AG04450 (cell line): Measurements from ENCODE around the gene KMT2B. TPM values are rescaled to one million over a fixed set of nuclear protein-coding genes. Genes with fewer than 3 reads are reported as not detected.

Experiments used
- CTCF ChIA-PET: fragments of 300-600, 350-600 bp; formaldehyde crosslinking; extraction: SDS; loops from one replicate; lab custom pipeline; 2022; ENCODE audit warnings: antibody characterized with exemption, inconsistent platforms; lab: Charles Lee
- POLR2A ChIA-PET: fragments of 350-600 bp; formaldehyde crosslinking; extraction: SDS; loops from one replicate; lab custom pipeline; 2021; ENCODE audit warnings: antibody characterized with exemption, inconsistent platforms; lab: Yijun Ruan, JAX
- DNase-seq: peaks from one replicate; pipeline ENCODE4 v3.0.0-alpha.2; 2011; ENCODE audit warnings: low read depth, low spot score
- H3K27ac ChIP-seq: one replicate; pipeline ENCODE4 v1.5.1; 2012; ENCODE audit warnings: low read depth, low read length, control low read depth
- H3K27me3 ChIP-seq: one replicate; pipeline ENCODE4 v1.6.0; 2012; ENCODE audit warnings: low read length; ENCODE audit not compliant: control insufficient read depth, insufficient read depth
- H3K4me3 ChIP-seq: 2 replicates; pipeline ENCODE4 v1.5.1; 2011; ENCODE audit warnings: mild to moderate bottlenecking, low read depth, low read length, control low read depth
- H3K9me3 ChIP-seq: 2 replicates; pipeline ENCODE4 v1.5.1; 2012; ENCODE audit warnings: low read length; ENCODE audit not compliant: control insufficient read depth, insufficient read depth
- CTCF ChIP-seq: IDR thresholded peaks from 2 replicates; pipeline ENCODE4 v1.5.1; 2011; ENCODE audit warnings: low read depth, low read length, control low read depth, inconsistent platforms
- polyA plus RNA-seq: library from polyadenylated mRNA; depleted of rRNA; stranded (reverse); fragments of >200 nt; gene quantifications from 2 replicates; pipeline ENCODE4 v1.2.3, GENCODE V29; 2011; rRNA removed

KMT2B gene
- polyA plus RNA-seq, 1 experiment = 6.1 TPM

DNA sequence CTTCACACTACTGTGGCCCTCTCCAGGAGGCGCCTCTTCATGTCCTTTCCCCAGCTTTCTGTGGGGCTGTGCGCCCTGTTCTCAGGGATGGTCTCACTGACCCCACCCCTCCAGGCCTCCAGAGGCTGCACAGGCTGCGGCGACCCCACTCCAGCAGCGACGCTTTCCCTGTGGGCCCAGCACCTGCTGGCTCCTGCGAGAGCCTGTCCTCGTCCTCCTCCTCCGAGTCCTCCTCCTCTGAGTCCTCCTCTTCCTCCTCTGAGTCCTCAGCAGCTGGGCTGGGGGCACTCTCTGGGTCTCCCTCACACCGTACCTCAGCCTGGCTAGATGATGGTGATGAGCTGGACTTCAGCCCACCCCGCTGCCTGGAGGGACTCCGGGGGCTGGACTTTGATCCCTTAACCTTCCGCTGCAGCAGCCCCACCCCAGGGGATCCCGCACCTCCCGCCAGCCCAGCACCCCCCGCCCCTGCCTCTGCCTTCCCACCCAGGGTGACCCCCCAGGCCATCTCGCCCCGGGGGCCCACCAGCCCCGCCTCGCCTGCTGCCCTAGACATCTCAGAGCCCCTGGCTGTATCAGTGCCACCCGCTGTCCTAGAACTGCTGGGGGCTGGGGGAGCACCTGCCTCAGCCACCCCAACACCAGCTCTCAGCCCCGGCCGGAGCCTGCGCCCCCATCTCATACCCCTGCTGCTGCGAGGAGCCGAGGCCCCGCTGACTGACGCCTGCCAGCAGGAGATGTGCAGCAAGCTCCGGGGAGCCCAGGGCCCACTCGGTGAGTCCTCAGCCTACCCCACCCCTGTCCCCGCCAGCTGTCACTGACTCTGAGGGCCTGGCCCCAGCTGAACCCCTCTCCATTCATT, 68.7 kb downstream of the KMT2B start:
- no peaks in the 10 kb centered on the region for H3K9me3 ChIP-seq
- CTCF ChIA-PET = no interaction called here
- no peak for TF ChIP-seq CTCF
- H3K4me3 ChIP-seq = no peak overlapping the region
- DNase-seq = no peak
- no peak overlapping the region for H3K27ac ChIP-seq
- POLR2A ChIA-PET = no interaction called here
- H3K27me3 ChIP-seq = no peaks in the 10 kb centered on the region

DNA sequence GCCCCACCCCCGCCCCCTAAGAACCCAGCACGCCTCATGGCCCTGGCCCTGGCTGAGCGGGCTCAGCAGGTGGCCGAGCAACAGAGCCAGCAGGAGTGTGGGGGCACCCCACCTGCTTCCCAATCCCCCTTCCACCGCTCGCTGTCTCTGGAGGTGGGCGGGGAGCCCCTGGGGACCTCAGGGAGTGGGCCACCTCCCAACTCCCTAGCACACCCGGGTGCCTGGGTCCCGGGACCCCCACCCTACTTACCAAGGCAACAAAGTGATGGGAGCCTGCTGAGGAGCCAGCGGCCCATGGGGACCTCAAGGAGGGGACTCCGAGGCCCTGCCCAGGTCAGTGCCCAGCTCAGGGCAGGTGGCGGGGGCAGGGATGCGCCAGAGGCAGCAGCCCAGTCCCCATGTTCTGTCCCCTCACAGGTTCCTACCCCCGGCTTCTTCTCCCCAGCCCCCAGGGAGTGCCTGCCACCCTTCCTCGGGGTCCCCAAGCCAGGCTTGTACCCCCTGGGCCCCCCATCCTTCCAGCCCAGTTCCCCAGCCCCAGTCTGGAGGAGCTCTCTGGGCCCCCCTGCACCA, 69.5 kb downstream of the KMT2B start:
- Histone ChIP-seq H3K27ac (no peak overlapping the region), H3K4me3 (no peak overlapping the region), H3K9me3 (no peaks in the 10 kb centered on the region), H3K27me3 (no peaks in the 10 kb centered on the region)
- ChIA-PET POLR2A (no interaction called here), CTCF (no interaction called here)
- TF ChIP-seq CTCF = no peak
- no peak for DNase-seq

Other genes with a start within 250 kb of the KMT2B start
- not detected in 2 replicates for gene KRTDAP, start 227.5 kb upstream of the KMT2B start, polyA plus RNA-seq
- 1.3 and 1.6 TPM in 2 replicates for gene DMKN, start 204.4 kb upstream of the KMT2B start, polyA plus RNA-seq
- 1.8 and 2.1 TPM in 2 replicates for gene SBSN, start 189.7 kb upstream of the KMT2B start, polyA plus RNA-seq
- gene GAPDHS, start 184.5 kb upstream of the KMT2B start, polyA plus RNA-seq = not detected in 2 replicates
- gene TMEM147, start 172.4 kb upstream of the KMT2B start, polyA plus RNA-seq = 88.7 and 116 TPM in 2 replicates
- not detected in 2 replicates for gene ATP4A, start 154.3 kb upstream of the KMT2B start, polyA plus RNA-seq
- not detected in 2 replicates for gene PMIS2, start 131.8 kb upstream of the KMT2B start, polyA plus RNA-seq
- 1.9 and 2.3 TPM in 2 replicates for gene HAUS5, start 105.3 kb upstream of the KMT2B start, polyA plus RNA-seq
- 33.4 and 35.6 TPM in 2 replicates for gene RBM42, start 89.0 kb upstream of the KMT2B start, polyA plus RNA-seq
- 0.33 and 0.36 TPM in 2 replicates for gene ETV2, start 76.3 kb upstream of the KMT2B start, polyA plus RNA-seq
- gene COX6B1, start 69.7 kb upstream of the KMT2B start, polyA plus RNA-seq = 398 and 527 TPM in 2 replicates
- gene UPK1A, start 51.5 kb upstream of the KMT2B start, polyA plus RNA-seq = 0.07 TPM in 1 of 2 replicates, not detected in the other
- not detected in 2 replicates for gene ZBTB32, start 13.4 kb upstream of the KMT2B start, polyA plus RNA-seq
- gene IGFLR1, start 24.4 kb downstream of the KMT2B start, polyA plus RNA-seq = 1.3 and 2.0 TPM in 2 replicates
- 10.2 and 11.8 TPM in 2 replicates for gene U2AF1L4, start 27.4 kb downstream of the KMT2B start, polyA plus RNA-seq
- gene PSENEN, start 27.6 kb downstream of the KMT2B start, polyA plus RNA-seq = 41.0 and 52.7 TPM in 2 replicates
- gene LIN37, start 30.6 kb downstream of the KMT2B start, polyA plus RNA-seq = 5.5 and 7.6 TPM in 2 replicates
- gene HSPB6, start 39.0 kb downstream of the KMT2B start, polyA plus RNA-seq = 31.7 and 46.5 TPM in 2 replicates
- 5.2 and 7.1 TPM in 2 replicates for gene PROSER3, start 40.2 kb downstream of the KMT2B start, polyA plus RNA-seq
- gene ARHGAP33, start 57.6 kb downstream of the KMT2B start, polyA plus RNA-seq = 0.82 and 1.2 TPM in 2 replicates
- not detected in 2 replicates for gene PRODH2, start 94.8 kb downstream of the KMT2B start, polyA plus RNA-seq
- not detected in 2 replicates for gene NPHS1, start 134.5 kb downstream of the KMT2B start, polyA plus RNA-seq
- not detected in 2 replicates for gene KIRREL2, start 138.9 kb downstream of the KMT2B start, polyA plus RNA-seq
- gene APLP1, start 150.6 kb downstream of the KMT2B start, polyA plus RNA-seq = 6.8 and 10.9 TPM in 2 replicates
- 1.5 and 2.3 TPM in 2 replicates for gene NFKBID, start 182.5 kb downstream of the KMT2B start, polyA plus RNA-seq
- 0.31 and 0.42 TPM in 2 replicates for gene HCST, start 184.5 kb downstream of the KMT2B start, polyA plus RNA-seq
- not detected in 2 replicates for gene TYROBP, start 190.3 kb downstream of the KMT2B start, polyA plus RNA-seq
- 0.69 and 1.1 TPM in 2 replicates for gene LRFN3, start 218.4 kb downstream of the KMT2B start, polyA plus RNA-seq